Left lung (tissue), 10 donors: Measurements from ENCODE around the gene ELK3. TPM values are rescaled to one million over a fixed set of nuclear protein-coding genes. Genes with fewer than 3 reads are reported as not detected.

Source experiments
- ATAC-seq: fragments of 200-7000 bp; cut with Tn5 transposase; one replicate; pipeline ENCODE4 v1.9.1; 2020; ENCODE audit warnings: moderate library complexity
- DNase-seq, 4 donors: peaks; one replicate each; pipeline ENCODE4 v3.0.0-alpha.2; 2013 to 2020
- H3K27ac ChIP-seq, 2 donors: fragments of 200-600 bp; sonication (generic) in 1 of 2; one replicate each; pipeline versions ENCODE4 v1.5.0 to v1.8.0; 2020 to 2021
- H3K27me3 ChIP-seq, 2 donors: fragments of 200-600 bp; sonication (generic) in 1 of 2; one replicate each; pipeline versions ENCODE4 v1.5.0 to v1.8.0; 2020 to 2021
- H3K36me3 ChIP-seq, 2 donors: fragments of 200-600 bp; sonication (generic) in 1 of 2; one replicate each; pipeline versions ENCODE4 v1.5.0 to v1.8.0; 2020 to 2021
- H3K4me1 ChIP-seq, 2 donors: fragments of 200-600 bp; one replicate each; pipeline ENCODE4 v1.8.0; 2021
- H3K4me3 ChIP-seq, 2 donors: fragments of 200-600 bp; sonication (generic) in 1 of 2; one replicate each; pipeline versions ENCODE4 v1.5.0 to v1.8.0; 2020 to 2021; ENCODE audit warnings: mild to moderate bottlenecking in 1 of 2
- H3K9me3 ChIP-seq, 2 donors: fragments of 200-600 bp; sonication (generic) in 1 of 2; one replicate each; pipeline versions ENCODE4 v1.5.0 to v1.8.0; 2020 to 2021
- intact Hi-C, 2 donors: fragments of 100-400 bp; cut with DNase I; formaldehyde crosslinking; loops; one replicate each; pipeline versions ENCODE4 v1.11.2 to v1.14.2; 2022
- polyA plus RNA-seq, 6 donors: library from polyadenylated mRNA; unstranded; fragments of 120-200 nt; gene quantifications; one replicate each; pipeline ENCODE4 v1.2.1, GENCODE V29; 2013; ENCODE audit not compliant: insufficient read length in 6 of 6
- total RNA-seq, 2 donors: library from RNA; stranded (reverse); fragmentation: NEBNext Ultra II Directional; extraction: Animal tissue kit (Norgen Biotek cat#: 25700); gene quantifications; one replicate each; pipeline ENCODE4 v1.2.1, GENCODE V29; 2021
- TF ChIP-seq, protein P1 (sequence below), 2 donors: fragments of 200-600 bp; sonication (generic) in 1 of 2; IDR thresholded peaks; one replicate each; pipeline versions ENCODE4 v1.5.0 to v1.8.0; 2021; ENCODE audit warnings: antibody characterized with exemption in 2 of 2
- donor health status: DM: no; HTN: yes; CAD: no.
- donor health status: DM: no; HTN: no; CAD: no.

ELK3 gene
- total and polyA plus RNA-seq, 8 donors = 39.1 to 91.7 (median 80.0) TPM

DNA sequence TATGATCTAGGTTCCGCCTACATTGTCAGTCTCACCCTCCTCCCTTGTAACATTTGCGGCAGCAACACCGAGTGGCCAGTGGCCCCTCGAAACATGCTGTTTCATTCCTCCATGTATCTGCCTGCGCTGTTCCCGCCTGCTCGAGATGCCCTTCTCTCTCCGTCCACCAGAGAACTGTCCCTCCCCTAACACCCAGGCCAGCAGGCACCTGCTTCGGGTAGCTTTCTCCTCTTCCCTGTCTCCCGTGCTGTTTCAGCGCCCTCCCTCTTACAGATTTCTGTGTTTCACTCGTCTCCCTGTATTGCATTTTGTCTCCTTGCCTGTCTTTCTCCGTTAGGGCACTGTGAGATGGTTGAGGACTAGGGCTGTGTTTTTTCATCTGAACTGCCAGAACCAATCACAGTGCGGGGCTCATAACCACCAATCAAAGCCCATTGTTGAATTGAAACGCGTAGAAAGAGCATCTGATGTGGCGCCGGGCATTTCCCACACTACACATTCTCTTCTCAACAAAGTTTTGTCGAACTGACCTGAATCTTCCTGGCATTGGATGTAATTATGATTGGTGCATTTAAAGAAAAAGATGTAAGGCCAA lies 40.9 kb upstream of the ELK3 start:
- Histone ChIP-seq H3K9me3 (no peaks in the 10 kb centered on the region), H3K27me3 (no peaks in the 10 kb centered on the region), H3K27ac (no peak overlapping the region), H3K4me1 (no peaks in the 10 kb centered on the region), H3K36me3 (no peaks in the 10 kb centered on the region), H3K4me3 (no peak overlapping the region)
- intact Hi-C loops = no loop called here
- TF ChIP-seq, protein P1, sequence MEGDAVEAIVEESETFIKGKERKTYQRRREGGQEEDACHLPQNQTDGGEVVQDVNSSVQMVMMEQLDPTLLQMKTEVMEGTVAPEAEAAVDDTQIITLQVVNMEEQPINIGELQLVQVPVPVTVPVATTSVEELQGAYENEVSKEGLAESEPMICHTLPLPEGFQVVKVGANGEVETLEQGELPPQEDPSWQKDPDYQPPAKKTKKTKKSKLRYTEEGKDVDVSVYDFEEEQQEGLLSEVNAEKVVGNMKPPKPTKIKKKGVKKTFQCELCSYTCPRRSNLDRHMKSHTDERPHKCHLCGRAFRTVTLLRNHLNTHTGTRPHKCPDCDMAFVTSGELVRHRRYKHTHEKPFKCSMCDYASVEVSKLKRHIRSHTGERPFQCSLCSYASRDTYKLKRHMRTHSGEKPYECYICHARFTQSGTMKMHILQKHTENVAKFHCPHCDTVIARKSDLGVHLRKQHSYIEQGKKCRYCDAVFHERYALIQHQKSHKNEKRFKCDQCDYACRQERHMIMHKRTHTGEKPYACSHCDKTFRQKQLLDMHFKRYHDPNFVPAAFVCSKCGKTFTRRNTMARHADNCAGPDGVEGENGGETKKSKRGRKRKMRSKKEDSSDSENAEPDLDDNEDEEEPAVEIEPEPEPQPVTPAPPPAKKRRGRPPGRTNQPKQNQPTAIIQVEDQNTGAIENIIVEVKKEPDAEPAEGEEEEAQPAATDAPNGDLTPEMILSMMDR (IDR thresholded peaks at IDR 0.05) = no peak
- ATAC-seq (no peak), DNase-seq (no peak)

DNA sequence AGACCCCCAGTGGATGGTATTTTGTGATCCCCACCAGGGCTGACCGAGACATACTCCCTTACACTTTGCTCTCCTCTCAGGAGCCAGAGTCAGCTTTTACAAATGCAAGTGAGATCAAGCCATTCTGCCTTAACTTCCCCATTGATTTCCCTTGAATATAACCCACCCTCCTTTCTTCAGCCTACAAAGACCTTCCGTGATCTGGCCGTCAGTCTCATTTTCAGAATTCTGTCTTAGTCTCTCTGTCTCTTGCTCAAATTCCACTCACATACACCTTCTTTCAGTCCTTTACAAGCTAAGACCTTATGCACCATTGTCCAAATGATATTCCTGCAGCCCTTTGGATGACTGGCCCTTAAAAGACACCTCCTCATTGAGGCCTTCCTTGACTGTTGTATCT lies 39.0 kb upstream of the ELK3 start:
- no peak overlapping the region for H3K4me3 ChIP-seq
- H3K27me3 ChIP-seq = no peaks in the 10 kb centered on the region
- ATAC-seq = no peak
- H3K4me1 ChIP-seq = no peaks in the 10 kb centered on the region
- no peak for DNase-seq
- H3K9me3 ChIP-seq = no peaks in the 10 kb centered on the region
- H3K36me3 ChIP-seq = no peaks in the 10 kb centered on the region
- H3K27ac ChIP-seq = no peak overlapping the region
- TF ChIP-seq, protein P1 (IDR thresholded peaks at IDR 0.05) = no peak
- intact Hi-C loops = no loop called here

DNA sequence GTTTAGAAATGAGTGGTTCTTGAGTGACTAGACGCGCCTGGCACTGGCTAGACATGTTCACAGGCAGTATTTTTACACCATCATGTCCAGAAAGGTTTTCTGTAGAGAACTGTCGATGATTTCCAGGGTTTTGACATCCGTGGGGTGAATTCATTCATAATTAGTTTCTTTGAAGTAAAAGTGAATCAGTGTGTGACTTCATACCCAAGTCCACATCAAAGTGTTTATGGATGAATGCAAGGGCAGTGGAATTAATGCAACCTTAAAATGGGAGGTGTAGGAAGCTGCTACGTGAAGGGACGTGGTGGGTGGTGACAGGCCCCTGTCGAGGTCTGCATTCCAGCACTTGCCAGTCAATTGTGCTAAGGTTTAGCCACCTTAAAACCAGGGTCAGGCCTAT lies 38.4 kb upstream of the ELK3 start:
- intact Hi-C loops = no loop called here
- ATAC-seq (no peak), DNase-seq (no peak)
- H3K9me3 ChIP-seq = no peaks in the 10 kb centered on the region
- no peaks in the 10 kb centered on the region for H3K4me1 ChIP-seq
- TF ChIP-seq, protein P1 (IDR thresholded peaks at IDR 0.05) = no peak
- H3K27me3 ChIP-seq = no peaks in the 10 kb centered on the region
- no peak overlapping the region for H3K4me3 ChIP-seq
- no peak overlapping the region for H3K27ac ChIP-seq
- no peaks in the 10 kb centered on the region for H3K36me3 ChIP-seq

DNA sequence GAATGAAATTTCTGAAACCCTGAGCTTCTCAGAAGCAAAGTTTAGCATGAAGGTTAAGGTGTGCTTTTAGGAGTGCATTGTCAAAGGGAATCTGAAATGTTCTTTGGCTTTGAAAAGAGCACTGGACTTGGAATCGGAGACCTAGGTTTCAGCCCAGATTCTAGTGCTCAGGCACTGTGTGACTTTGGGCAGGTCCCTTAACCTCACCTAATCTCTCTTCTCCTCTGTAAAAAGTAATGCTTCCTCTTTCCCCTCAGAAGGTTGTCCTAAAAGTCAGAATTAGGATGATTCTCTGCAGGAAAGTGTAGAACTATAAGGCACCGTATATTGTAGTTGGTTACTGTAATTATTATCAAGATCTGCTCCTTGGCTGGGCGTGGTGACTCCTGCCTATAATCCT lies 38.0 kb upstream of the ELK3 start:
- intact Hi-C loops = no loop called here
- TF ChIP-seq, protein P1 (IDR thresholded peaks at IDR 0.05) = no peak
- no peak for DNase-seq

DNA sequence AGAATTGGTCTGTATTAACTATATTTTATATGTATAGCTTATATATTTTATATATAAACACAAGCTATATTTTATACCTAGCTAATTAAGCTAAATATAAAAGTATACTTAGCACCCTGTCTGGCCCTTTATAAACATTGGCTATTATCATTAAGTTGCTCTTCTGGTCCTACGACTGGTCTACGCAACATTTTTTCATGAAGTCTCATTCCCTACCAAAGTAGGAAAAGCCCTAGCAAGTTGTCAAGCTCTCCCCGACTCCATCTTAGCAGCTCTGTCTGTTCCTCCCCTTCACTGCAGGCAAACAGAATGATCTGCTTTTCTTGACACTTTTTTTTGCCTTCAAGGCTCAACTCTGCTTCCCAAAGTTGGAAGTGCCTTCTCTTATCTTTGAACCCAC lies 36.7 kb upstream of the ELK3 start:
- H3K27ac ChIP-seq = no peak overlapping the region
- ATAC-seq (no peak), DNase-seq (no peak)
- intact Hi-C loops = no loop called here
- H3K9me3 ChIP-seq = no peaks in the 10 kb centered on the region
- TF ChIP-seq, protein P1 (IDR thresholded peaks at IDR 0.05) = no peak
- no peaks in the 10 kb centered on the region for H3K36me3 ChIP-seq
- H3K4me1 ChIP-seq = no peaks in the 10 kb centered on the region
- H3K27me3 ChIP-seq = no peaks in the 10 kb centered on the region
- H3K4me3 ChIP-seq = no peak overlapping the region

More for the DNA sequence above, 38.0 kb upstream of the ELK3 start:
- Histone ChIP-seq H3K4me3 (no peak overlapping the region), H3K9me3 (no peaks in the 10 kb centered on the region), H3K27ac (no peak overlapping the region), H3K4me1 (no peaks in the 10 kb centered on the region), H3K27me3 (no peaks in the 10 kb centered on the region), H3K36me3 (no peaks in the 10 kb centered on the region)
- no peak for ATAC-seq
